ENCODE measurements around the gene ACTR1B.
"Not testable (repeated sequence)": the region's sequence is repeated elsewhere in the genome, so short reads cannot be mapped to it uniquely, and the experiment has no call there.

Gene ACTR1B

DNA sequence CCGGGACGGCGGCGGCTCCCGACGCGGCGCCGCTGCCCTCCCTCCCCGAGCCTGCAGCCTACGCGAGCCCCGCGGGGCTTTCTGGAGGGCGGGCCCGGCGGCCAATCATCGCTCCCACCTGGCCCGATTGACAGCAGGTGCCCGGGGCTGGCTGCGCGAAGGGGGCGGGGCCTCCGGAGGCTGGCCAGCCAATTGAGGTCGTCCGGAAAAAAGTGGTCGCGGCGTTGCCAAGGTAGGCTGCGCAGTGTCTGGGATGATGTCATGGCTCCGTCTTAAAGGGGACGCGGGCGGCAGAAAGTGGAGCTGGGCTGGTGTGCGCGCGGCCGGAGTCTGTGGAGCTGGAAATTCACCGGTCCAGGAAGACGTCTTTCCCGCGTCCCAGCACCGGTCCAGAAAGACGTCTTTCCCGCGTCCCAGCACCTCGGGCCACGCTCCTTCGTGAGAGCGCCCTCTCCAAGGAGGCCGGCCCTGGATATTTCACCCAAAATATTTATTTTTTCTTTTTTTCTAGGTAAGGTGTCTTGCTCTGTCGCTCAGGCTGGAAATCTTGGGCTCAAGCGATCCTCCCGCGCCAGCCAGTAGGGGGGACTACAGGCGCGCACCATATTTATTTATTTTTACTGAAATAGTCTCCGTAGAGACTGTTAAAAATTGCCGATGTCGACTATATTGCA, at the start of gene ACTR1B:
Gene ACTR1B (minus strand): TSS at position 83 of the 674 bp plus-strand sequence. CDS start 154 bp downstream, outside the sequence.
- peak; percentile 98 to 99 for DNase-seq

DNA sequence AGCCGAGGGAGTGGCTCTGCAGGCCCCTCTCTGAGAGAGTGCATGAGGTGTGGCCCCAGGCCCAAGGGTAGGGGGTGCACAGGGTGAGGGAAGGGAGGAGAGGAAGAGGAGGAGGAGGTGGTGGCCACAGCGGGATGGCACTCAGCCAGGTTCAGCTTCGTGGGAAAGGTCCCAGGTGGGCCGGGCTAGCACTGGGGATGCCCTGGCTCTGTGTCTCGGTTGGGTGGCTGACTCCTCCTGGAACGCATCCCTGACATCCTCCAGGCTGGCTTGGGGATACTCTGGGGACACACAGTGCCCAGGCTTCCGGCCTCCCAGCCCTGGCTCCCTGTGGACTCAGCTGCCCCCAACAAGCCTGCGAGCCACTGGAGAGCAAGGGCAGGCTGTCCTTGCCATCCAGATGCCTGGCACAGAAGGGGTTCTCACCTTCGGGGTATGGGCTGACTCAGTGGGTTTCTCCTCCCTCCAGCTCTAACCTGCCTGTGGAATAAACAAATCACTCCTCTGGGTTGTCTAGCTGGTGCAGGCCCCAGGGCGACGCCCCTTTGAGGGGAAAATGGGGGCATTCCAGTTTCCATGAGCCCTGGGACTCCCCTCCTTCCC, 49.0 kb upstream of the ACTR1B start:
- DNase-seq: peak in 1 of 2 donors; percentile 34

DNA sequence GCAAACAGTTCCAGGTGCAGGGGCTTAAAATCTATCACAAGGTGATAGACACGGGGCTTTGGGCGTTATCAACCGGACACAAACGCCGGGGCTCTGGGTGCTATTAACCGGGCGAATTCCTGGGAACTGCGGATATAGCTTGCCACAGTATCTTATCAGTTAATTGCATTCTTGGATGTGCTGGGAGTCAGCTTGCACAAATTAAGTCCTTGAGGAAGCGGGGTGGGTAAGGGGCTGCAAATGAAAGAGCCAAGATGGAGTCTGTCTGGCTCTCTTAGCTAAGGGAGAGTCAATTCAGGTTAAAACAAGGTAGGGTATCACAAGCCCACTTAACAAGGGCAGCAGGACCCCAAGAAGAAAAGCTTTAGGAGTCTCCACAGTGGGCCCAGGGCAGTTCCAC, 48.3 kb upstream of the ACTR1B start:
- not testable (repeated sequence) for DNase-seq

- DNase-seq: no peak
Measured at GRCh38 chr2:97711394-97711711, 47.5 kb upstream of the ACTR1B start.

DNA sequence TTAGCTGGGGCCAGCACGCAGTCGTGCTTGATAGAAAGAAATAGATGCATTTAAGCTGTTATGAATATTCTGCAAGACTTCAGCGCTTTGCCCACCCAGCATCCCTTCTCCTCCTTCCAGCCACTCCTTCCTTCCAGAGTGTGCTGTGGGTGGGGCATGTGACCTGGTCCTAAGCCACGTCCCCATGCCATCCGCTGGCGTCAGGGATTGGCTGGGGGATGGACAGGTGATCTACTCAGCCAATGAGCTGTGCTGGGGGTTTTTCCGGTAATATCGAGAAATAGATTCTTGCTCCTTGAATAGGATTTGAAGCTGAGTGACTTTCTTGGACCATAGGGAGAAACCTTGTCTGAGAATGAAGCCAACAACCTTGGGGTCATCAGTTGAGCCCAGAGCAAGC, 44.8 kb upstream of the ACTR1B start:
- no peak for DNase-seq

- no peak for DNase-seq
Measured at GRCh38 chr2:97708048-97708380, 44.2 kb upstream of the ACTR1B start.

DNA sequence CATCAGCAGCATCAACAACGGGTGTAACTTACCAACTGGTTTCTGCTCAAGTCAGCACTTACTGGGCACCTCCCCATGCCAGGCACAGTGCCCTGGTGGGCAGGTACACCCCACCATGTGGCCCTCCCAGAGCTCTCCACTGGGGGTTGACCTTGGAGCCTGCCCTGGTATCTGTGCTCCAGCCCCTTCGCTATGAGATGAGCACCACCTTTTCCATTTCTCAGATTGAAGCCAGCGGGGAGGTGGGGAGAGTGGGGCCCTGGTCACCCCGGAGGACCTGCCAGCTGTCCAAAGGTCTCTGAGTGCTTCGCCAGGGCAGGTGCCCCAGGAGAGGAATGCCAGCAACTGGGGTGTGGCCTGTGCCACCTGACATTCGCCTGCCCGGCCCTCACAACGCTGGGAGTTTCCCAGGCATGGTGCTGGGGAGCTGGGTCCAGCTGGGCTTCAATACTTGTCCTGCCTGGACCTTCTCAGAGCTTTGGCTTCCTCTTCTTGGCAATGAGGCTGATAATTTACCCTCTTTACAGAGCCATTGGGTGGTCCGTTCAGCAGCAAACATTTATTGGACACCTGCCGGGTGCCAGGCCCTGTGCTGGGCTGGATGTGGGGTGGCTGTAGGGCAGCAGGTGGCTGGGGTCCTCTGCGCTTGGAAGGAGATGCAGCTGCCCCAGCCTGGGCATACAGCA, 43.7 kb upstream of the ACTR1B start:
- DNase-seq: no peak

DNA sequence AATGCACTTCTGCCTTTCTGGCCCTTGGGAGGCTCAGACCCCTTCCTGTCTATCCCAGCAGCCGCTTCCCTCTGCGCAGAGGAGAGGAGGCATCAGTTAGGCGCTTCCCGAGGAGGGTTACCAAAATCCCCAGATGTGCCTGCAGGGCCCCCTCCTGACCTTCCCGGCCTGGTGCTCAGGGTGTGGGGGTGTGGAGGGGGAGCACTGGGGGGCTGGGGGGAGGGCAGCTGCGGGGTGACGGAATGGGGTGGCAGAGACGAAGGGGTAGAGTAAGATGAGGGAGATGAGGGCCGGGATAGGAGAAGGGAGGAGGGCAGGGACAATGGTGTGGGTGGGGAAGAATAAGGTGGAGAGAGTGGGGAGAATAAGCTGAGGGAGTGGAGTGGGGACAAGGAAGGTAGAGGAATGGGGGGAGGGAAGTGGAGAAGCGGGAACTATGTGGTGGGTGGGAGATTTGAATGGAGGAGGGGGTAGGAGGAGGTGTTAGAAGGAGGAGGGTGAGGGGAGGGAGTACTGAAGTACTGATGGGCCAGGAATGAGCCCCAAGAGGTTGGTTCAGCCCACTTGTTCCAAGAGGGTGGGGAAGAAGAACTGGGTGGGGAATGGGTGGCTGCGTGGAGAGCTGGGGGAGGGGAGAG, 43.0 kb upstream of the ACTR1B start:
- no peak for DNase-seq

GRCh38 chr2:97706112-97706511, 42.3 kb upstream of the ACTR1B start:
- DNase-seq: no peak

GRCh38 chr2:97704989-97705388, 41.1 kb upstream of the ACTR1B start:
- no peak for DNase-seq

GRCh38 chr2:97703741-97704140, 39.9 kb upstream of the ACTR1B start:
- DNase-seq: no peak

GRCh38 chr2:97702731-97703470, 39.1 kb upstream of the ACTR1B start:
- no peak for DNase-seq

DNA sequence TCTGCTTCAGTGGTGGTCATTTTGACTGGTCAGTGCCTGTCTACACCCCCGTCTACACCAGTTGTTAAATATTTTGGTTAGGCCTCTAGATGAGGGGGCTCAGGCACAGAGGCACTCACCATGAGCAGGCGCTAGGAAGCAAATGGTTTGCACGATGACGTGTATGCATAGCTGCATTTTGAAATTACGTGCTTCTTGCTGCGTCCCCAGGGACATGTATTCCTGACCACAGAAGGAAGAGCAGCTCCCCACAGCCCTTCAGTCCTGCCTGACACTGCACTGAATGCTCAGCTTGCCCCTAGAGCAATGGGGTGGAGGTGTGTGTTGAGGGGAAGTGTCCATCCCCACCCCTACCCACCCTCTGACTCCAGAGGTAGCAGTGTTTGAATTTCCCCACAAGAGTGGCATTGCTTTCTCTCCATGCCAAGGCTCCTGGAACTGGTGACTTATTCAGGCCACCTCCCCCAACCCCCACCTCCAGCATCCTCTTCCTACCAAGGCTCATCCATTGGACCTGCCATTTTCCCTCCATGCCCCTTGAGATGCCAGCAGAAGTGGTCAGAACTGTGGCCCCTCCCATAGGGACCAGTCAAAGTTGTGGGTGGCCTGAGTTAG, 38.1 kb upstream of the ACTR1B start:
- no peak for DNase-seq

DNA sequence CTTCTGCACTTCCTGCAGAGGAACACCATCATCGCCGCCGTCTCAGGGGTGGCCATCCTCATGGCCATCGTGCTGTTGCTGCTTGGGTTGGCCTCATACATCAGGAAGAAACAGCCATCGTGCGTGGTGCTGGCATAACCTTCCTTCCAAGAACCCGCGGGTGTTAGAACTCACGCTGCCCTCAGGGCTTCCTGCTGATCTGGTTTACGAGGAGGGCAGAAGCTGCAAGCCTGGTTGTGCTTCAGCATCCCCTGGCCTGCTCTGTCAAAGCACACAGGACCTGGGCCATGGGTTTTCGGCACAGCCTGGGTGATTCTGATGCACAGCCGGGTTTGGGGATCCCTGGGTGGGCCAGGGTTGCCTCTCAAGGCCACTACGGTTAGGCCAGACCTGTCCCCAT, 37.3 kb upstream of the ACTR1B start:
- no peak for DNase-seq

GRCh38 chr2:97699765-97700444, 36.1 kb upstream of the ACTR1B start:
- DNase-seq: peak; percentile 58 to 72

GRCh38 chr2:97698530-97698929, 34.7 kb upstream of the ACTR1B start:
- no peak for DNase-seq

GRCh38 chr2:97697252-97698235, 33.7 kb upstream of the ACTR1B start:
- peak; percentile 87 to 90 for DNase-seq

DNA sequence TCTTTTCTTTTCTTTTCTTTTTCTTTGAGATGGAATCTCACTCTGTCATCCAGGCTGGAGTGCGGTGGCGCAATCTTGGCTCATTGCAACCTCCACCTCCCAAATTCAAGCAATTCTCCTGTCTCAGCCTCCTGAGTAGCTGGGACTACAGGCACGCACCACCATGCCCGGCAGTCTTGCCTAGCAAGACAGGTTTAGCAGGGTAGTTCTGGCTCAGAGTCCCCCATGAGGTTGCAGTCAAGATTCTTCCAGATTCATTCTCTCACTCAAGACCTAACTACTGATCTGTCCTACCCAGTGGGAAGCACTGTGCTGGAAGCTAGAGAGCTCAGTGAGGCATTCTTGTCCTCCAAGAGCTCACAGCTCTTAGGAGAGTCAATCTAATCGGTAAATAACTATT, 31.9 kb upstream of the ACTR1B start:
- no peak for DNase-seq

- DNase-seq: no peak
Measured at GRCh38 chr2:97693476-97693875, 29.6 kb upstream of the ACTR1B start.

GRCh38 chr2:97691166-97691565, 27.3 kb upstream of the ACTR1B start:
- DNase-seq: no peak

Data from CD4-positive, alpha-beta T cell treated with Interleukin-1 beta for 1 hour (primary cell).